GM19467 (cell line): ENCODE measurements around the gene CAMTA1.

Experiments used
- ATAC-seq: cut with Tn5 transposase; IDR thresholded peaks from one replicate; pipeline ENCODE4 v1.9.1; 2021; ENCODE audit warnings: mild to moderate bottlenecking, moderate library complexity; ENCODE audit not compliant: unreplicated experiment

CAMTA1 gene

GRCh38 chr1:6776389-6776788 is 8.9 kb upstream of the CAMTA1 start:
- ATAC-seq, result no peak

GRCh38 chr1:6776895-6777294 is 8.4 kb upstream of the CAMTA1 start:
- no peak for ATAC-seq

- ATAC-seq, result no peak
Measured at GRCh38 chr1:6777813-6778212, 7.4 kb upstream of the CAMTA1 start.

GRCh38 chr1:6779089-6779805 is 6.0 kb upstream of the CAMTA1 start:
- no peak for ATAC-seq

- ATAC-seq, result no peak
Measured at GRCh38 chr1:6782151-6782550, 3.1 kb upstream of the CAMTA1 start.

GRCh38 chr1:6783221-6783620 is 2.0 kb upstream of the CAMTA1 start:
- ATAC-seq, result no peak

GRCh38 chr1:6783936-6784559 is 1.2 kb upstream of the CAMTA1 start:
- peak; percentile 2 for ATAC-seq

GRCh38 chr1:6784560-6785317 is 515 bp upstream of the CAMTA1 start:
- ATAC-seq, result peak; percentile 68

GRCh38 chr1:6785728-6786505 is 663 bp downstream of the CAMTA1 start:
- no peak for ATAC-seq

- no peak for ATAC-seq
Measured at GRCh38 chr1:6788946-6789345, 3.7 kb downstream of the CAMTA1 start.

GRCh38 chr1:6790146-6790545 is 4.9 kb downstream of the CAMTA1 start:
- no peak for ATAC-seq

- no peak for ATAC-seq
Measured at GRCh38 chr1:6794164-6794563, 8.9 kb downstream of the CAMTA1 start.

GRCh38 chr1:6795203-6795602 is 9.9 kb downstream of the CAMTA1 start:
- no peak for ATAC-seq

- ATAC-seq, result no peak
Measured at GRCh38 chr1:6795661-6796060, 10.4 kb downstream of the CAMTA1 start.

GRCh38 chr1:6796095-6796494 is 10.8 kb downstream of the CAMTA1 start:
- no peak for ATAC-seq

- ATAC-seq, result no peak
Measured at GRCh38 chr1:6799499-6799898, 14.2 kb downstream of the CAMTA1 start.

- ATAC-seq, result no peak
Measured at GRCh38 chr1:6800745-6801144, 15.5 kb downstream of the CAMTA1 start.

- ATAC-seq, result no peak
Measured at GRCh38 chr1:6801199-6801598, 15.9 kb downstream of the CAMTA1 start.

GRCh38 chr1:6801966-6802365 is 16.7 kb downstream of the CAMTA1 start:
- no peak for ATAC-seq

GRCh38 chr1:6802454-6802853 is 17.2 kb downstream of the CAMTA1 start:
- no peak for ATAC-seq

GRCh38 chr1:6802893-6803292 is 17.6 kb downstream of the CAMTA1 start:
- ATAC-seq, result no peak
